GM18873 (cell line): ENCODE results near the gene LY6G6C.

ENCODE experiments used
- ATAC-seq: cut with Tn5 transposase; IDR thresholded peaks from one replicate; pipeline ENCODE4 v1.9.1; 2021; ENCODE audit warnings: mild to moderate bottlenecking, moderate library complexity, moderate number of reproducible peaks; ENCODE audit not compliant: unreplicated experiment, low FRiP score

Gene LY6G6C

GRCh38 chr6:31742894-31743293 lies 21.3 kb upstream of the LY6G6C start:
- no peak for ATAC-seq

- ATAC-seq: no peak
Measured at GRCh38 chr6:31741815-31742214, 20.3 kb upstream of the LY6G6C start.

- no peak for ATAC-seq
Measured at GRCh38 chr6:31740397-31741223, 19.1 kb upstream of the LY6G6C start.

- peak; percentile 82 for ATAC-seq
Measured at GRCh38 chr6:31739639-31740396, 18.3 kb upstream of the LY6G6C start, which contains the start of gene MSH5. TSS of gene MSH5 (plus strand) at chr6:31740005. CDS start at chr6:31740467, 462 bp downstream.

- ATAC-seq: no peak
Measured at GRCh38 chr6:31737991-31738979, 16.7 kb upstream of the LY6G6C start.

- no peak for ATAC-seq
Measured at GRCh38 chr6:31737315-31737990, 15.9 kb upstream of the LY6G6C start.

- no peak for ATAC-seq
Measured at GRCh38 chr6:31736768-31737314, 15.3 kb upstream of the LY6G6C start.

GRCh38 chr6:31736021-31736767 lies 14.6 kb upstream of the LY6G6C start, which contains the start of gene CLIC1:
TSS of gene CLIC1 (minus strand) at chr6:31736530. CDS start at chr6:31736300, 230 bp downstream.
- no peak for ATAC-seq

GRCh38 chr6:31734821-31735406 lies 13.4 kb upstream of the LY6G6C start:
- no peak for ATAC-seq

GRCh38 chr6:31734247-31734820 lies 12.8 kb upstream of the LY6G6C start:
- ATAC-seq: no peak

- ATAC-seq: no peak
Measured at GRCh38 chr6:31733734-31734133, 12.2 kb upstream of the LY6G6C start.

- no peak for ATAC-seq
Measured at GRCh38 chr6:31732029-31732428, 10.5 kb upstream of the LY6G6C start.

GRCh38 chr6:31730631-31731086 lies 9.1 kb upstream of the LY6G6C start:
- no peak for ATAC-seq

- ATAC-seq: no peak
Measured at GRCh38 chr6:31729979-31730630, 8.6 kb upstream of the LY6G6C start.

- ATAC-seq: no peak
Measured at GRCh38 chr6:31729515-31729978, 8.0 kb upstream of the LY6G6C start.

- ATAC-seq: no peak
Measured at GRCh38 chr6:31728767-31729514, 7.4 kb upstream of the LY6G6C start, which contains the start of gene DDAH2. TSS of gene DDAH2 (minus strand) at chr6:31729299. CDS start at chr6:31729161, 138 bp downstream.
